22Rv1 (cell line): ENCODE measurements around the gene SLC1A2.

Source experiments
- CTCF ChIP-seq: fragments of 450-650 bp; IDR thresholded peaks from 2 replicates; pipeline ENCODE4 v1.5.1; 2017; ENCODE audit warnings: mild to moderate bottlenecking
- ZFX ChIP-seq: fragments of 450-650 bp; IDR thresholded peaks from 2 replicates; pipeline ENCODE4 v1.6.1; 2017; ENCODE audit warnings: antibody characterized with exemption, borderline replicate concordance

GRCh38 chr11:35250621-35251020 lies 168.7 kb downstream of the SLC1A2 start:
- no peak for TF ChIP-seq CTCF
- no peak for TF ChIP-seq ZFX
